Gastroesophageal sphincter (tissue), 4 donors: Measurements from ENCODE around the gene SLC9A8. TPM values are rescaled to one million over a fixed set of nuclear protein-coding genes. Genes with fewer than 3 reads are reported as not detected.

Experiments
- ATAC-seq: fragments of 150-250 bp; one replicate; pipeline ENCODE4 v1.9.1; 2016; ENCODE audit warnings: mild to moderate bottlenecking, moderate library complexity
- H3K27ac ChIP-seq, 4 donors: fragments of 200-600 bp; sonication (generic) in 3 of 4; 1 replicate in 3 of 4; 2 replicates in 1 of 4; pipeline ENCODE4 v1.5.1; 2016 to 2019
- H3K27me3 ChIP-seq: fragments of 200-600 bp; sonication (generic); one replicate; pipeline ENCODE4 v1.5.1; 2019
- H3K36me3 ChIP-seq, 2 donors: fragments of 200-600 bp; sonication (generic); one replicate each; pipeline ENCODE4 v1.5.1; 2019; ENCODE audit warnings: control low read depth in 1 of 2
- H3K4me1 ChIP-seq, 3 donors: fragments of 200-600 bp; sonication (generic); 1 replicate in 2 of 3; 2 replicates in 1 of 3; pipeline ENCODE4 v1.5.1; 2016 to 2019; ENCODE audit warnings: control low read depth in 2 of 3
- H3K4me3 ChIP-seq, 2 donors: fragments of 200-600 bp; sonication (generic); one replicate each; pipeline ENCODE4 v1.5.1; 2019; ENCODE audit warnings: mild to moderate bottlenecking in 1 of 2, moderate library complexity in 1 of 2
- H3K9me3 ChIP-seq, 3 donors: fragments of 200-600 bp; sonication (generic); one replicate each; pipeline ENCODE4 v1.5.1; 2017 to 2019; ENCODE audit warnings: control low read depth in 2 of 3
- CTCF ChIP-seq, 4 experiments: fragments of 200-600 bp in 2 of 4; fragments of 450-650 bp in 2 of 4; sonication (generic) in 1 of 4; IDR thresholded peaks; one replicate each; pipeline ENCODE4 v1.5.1; 2017 to 2019; ENCODE audit warnings: antibody characterized with exemption in 4 of 4, mild to moderate bottlenecking in 2 of 4, moderate library complexity in 2 of 4
- EP300 ChIP-seq: sonication (generic); formaldehyde crosslinking; IDR thresholded peaks from one replicate; pipeline ENCODE4 v1.6.1; 2017; ENCODE audit warnings: antibody characterized with exemption, mild to moderate bottlenecking
- POLR2A ChIP-seq, 2 donors: fragments of 450-650 bp; IDR thresholded peaks; one replicate each; pipeline ENCODE4 v1.6.1; 2017; ENCODE audit warnings: antibody characterized with exemption in 2 of 2, mild to moderate bottlenecking in 2 of 2, moderate library complexity in 1 of 2
- POLR2AphosphoS5 ChIP-seq: sonication (generic); formaldehyde crosslinking; IDR thresholded peaks from one replicate; pipeline ENCODE4 v1.6.1; 2017; ENCODE audit warnings: antibody characterized with exemption
- WGBS, 2 donors: methylation state at CpG; one replicate each; pipeline ENCODE4 v1.1.5; 2018; ENCODE audit warnings: low coverage in 1 of 2; 5-methylcytosine and 5-hydroxymethylcytosine counted together
- total RNA-seq, 4 donors: library from RNA; depleted of rRNA; stranded (reverse); fragments of >200 nt; gene quantifications; one replicate each; pipeline ENCODE4 v1.1.0, GENCODE V29; 2016

Gene SLC9A8
- total RNA-seq, 4 donors from 2014 or later, result 4.7 to 9.3 (median 7.5) TPM

GRCh38 chr20:49838546-49838945 is 25.9 kb downstream of the SLC9A8 start:
- H3K4me3 ChIP-seq, result no peak overlapping the region
- no peaks in the 10 kb centered on the region for H3K9me3 ChIP-seq
- H3K27ac ChIP-seq, result no peak overlapping the region
- ATAC-seq, result no peak
- no peaks in the 10 kb centered on the region for H3K27me3 ChIP-seq
- H3K36me3 ChIP-seq, result peaks cover 0 to 48% of the 10 kb centered on the region in 2 donors
- TF ChIP-seq CTCF (IDR thresholded peaks at IDR 0.05) (no peak), EP300 (no peak), POLR2A (IDR thresholded peaks at IDR 0.05) (no peak), POLR2AphosphoS5 (no peak)
- WGBS, 2 donors, result 61 to 75% methylated on average over 5 to 8 of the region's 8 CpGs
- H3K4me1 ChIP-seq, result peaks cover 0 to 3% (median 0%) of the 10 kb centered on the region in 3 donors

GRCh38 chr20:49843139-49843538 is 30.5 kb downstream of the SLC9A8 start:
- H3K36me3 ChIP-seq, result peaks cover 0 to 47% of the 10 kb centered on the region in 2 donors
- 46 to 81% methylated on average over 3 of the region's 3 CpGs for WGBS, 2 donors
- H3K9me3 ChIP-seq, result no peaks in the 10 kb centered on the region
- H3K4me3 ChIP-seq, result no peak overlapping the region
- H3K4me1 ChIP-seq, result peaks cover 0 to 9% (median 0%) of the 10 kb centered on the region in 3 donors
- ATAC-seq, result no peak
- TF ChIP-seq POLR2AphosphoS5 (no peak), EP300 (no peak), CTCF (IDR thresholded peaks at IDR 0.05) (no peak)
- no peaks in the 10 kb centered on the region for H3K27me3 ChIP-seq
- H3K27ac ChIP-seq, result no peak overlapping the region

- TF ChIP-seq POLR2AphosphoS5, result no peak
- no peak for TF ChIP-seq CTCF (IDR thresholded peaks at IDR 0.05)
- TF ChIP-seq POLR2A (IDR thresholded peaks at IDR 0.05), result no peak
- no peak for TF ChIP-seq EP300
- H3K4me1 ChIP-seq, result peaks cover 0 to 9% (median 0%) of the 10 kb centered on the region in 3 donors
- 61 to 70% methylated on average over 2 to 4 of the region's 4 CpGs for WGBS, 2 donors
- H3K9me3 ChIP-seq, result no peaks in the 10 kb centered on the region
- no peaks in the 10 kb centered on the region for H3K27me3 ChIP-seq
- H3K36me3 ChIP-seq, result peaks cover 0 to 55% of the 10 kb centered on the region in 2 donors
- no peak overlapping the region for H3K4me3 ChIP-seq
- H3K27ac ChIP-seq, result no peak overlapping the region
- no peak for ATAC-seq
Observed at GRCh38 chr20:49843770-49844380, 31.2 kb downstream of the SLC9A8 start.

- TF ChIP-seq POLR2AphosphoS5 (no peak), EP300 (no peak), CTCF (IDR thresholded peaks at IDR 0.05) (no peak), POLR2A (IDR thresholded peaks at IDR 0.05) (no peak)
- ATAC-seq, result no peak
- Histone ChIP-seq H3K27ac (no peak overlapping the region), H3K36me3 (peaks cover 0 to 62% of the 10 kb centered on the region in 2 donors), H3K4me3 (no peak overlapping the region), H3K9me3 (no peaks in the 10 kb centered on the region), H3K4me1 (peaks cover 0 to 9% (median 0%) of the 10 kb centered on the region in 3 donors), H3K27me3 (no peaks in the 10 kb centered on the region)
- 86% methylated on average over 1 of the region's 1 CpG; no CpG with 5 or more reads in 1 of the 2 donors for WGBS, 2 donors
Observed at GRCh38 chr20:49845060-49845459, 32.4 kb downstream of the SLC9A8 start.

GRCh38 chr20:49846206-49846807 is 33.7 kb downstream of the SLC9A8 start:
- Histone ChIP-seq H3K27me3 (no peaks in the 10 kb centered on the region), H3K9me3 (no peaks in the 10 kb centered on the region), H3K4me3 (no peak overlapping the region), H3K36me3 (peaks cover 0 to 65% of the 10 kb centered on the region in 2 donors), H3K4me1 (peaks cover 0 to 21% (median 8%) of the 10 kb centered on the region in 3 donors), H3K27ac (no peak overlapping the region)
- peak; percentile 40 to 64 (median 62) for TF ChIP-seq CTCF (IDR thresholded peaks at IDR 0.05)
- no peak for TF ChIP-seq POLR2A (IDR thresholded peaks at IDR 0.05)
- ATAC-seq, result no peak
- 70 to 76% methylated on average over 4 to 6 of the region's 6 CpGs for WGBS, 2 donors
